Measurements from ENCODE around the gene ACO2. TPM values are rescaled to one million over a fixed set of nuclear protein-coding genes. Genes with fewer than 3 reads are reported as not detected.

ACO2 gene
- total RNA-seq, 1 experiment from 2014 or later: 105 TPM

- no TSS peak for BruUV-seq (replicated peaks)
- Mint-ChIP-seq H3K4me3 (ENCODE audit: unreplicated experiment) (no peak overlapping the region), H3K4me1 (ENCODE audit: insufficient read depth, unreplicated experiment) (peaks cover 22% of the 10 kb centered on the region), H3K36me3 (ENCODE audit: insufficient read depth, unreplicated experiment) (peaks cover 16% of the 10 kb centered on the region), H3K9me3 (ENCODE audit: unreplicated experiment) (no peaks in the 10 kb centered on the region), H3K27me3 (ENCODE audit: insufficient read depth, unreplicated experiment) (no peaks in the 10 kb centered on the region), H3K27ac (ENCODE audit: low read depth, unreplicated experiment) (no peak overlapping the region)
- POLR2A ChIA-PET: interaction anchor here (0.6 to 1.5 kb wide), 5 partner anchors 12 to 1044 kb away, joined by 3 to 4 read pairs (median 3); partner anchors contain the start of genes PHF5A and TOB2
- DNase-seq (ENCODE audit: unreplicated experiment): no peak
- intact Hi-C loops (cut with micrococcal nuclease): no loop called here
- TF ChIP-seq, protein P1, sequence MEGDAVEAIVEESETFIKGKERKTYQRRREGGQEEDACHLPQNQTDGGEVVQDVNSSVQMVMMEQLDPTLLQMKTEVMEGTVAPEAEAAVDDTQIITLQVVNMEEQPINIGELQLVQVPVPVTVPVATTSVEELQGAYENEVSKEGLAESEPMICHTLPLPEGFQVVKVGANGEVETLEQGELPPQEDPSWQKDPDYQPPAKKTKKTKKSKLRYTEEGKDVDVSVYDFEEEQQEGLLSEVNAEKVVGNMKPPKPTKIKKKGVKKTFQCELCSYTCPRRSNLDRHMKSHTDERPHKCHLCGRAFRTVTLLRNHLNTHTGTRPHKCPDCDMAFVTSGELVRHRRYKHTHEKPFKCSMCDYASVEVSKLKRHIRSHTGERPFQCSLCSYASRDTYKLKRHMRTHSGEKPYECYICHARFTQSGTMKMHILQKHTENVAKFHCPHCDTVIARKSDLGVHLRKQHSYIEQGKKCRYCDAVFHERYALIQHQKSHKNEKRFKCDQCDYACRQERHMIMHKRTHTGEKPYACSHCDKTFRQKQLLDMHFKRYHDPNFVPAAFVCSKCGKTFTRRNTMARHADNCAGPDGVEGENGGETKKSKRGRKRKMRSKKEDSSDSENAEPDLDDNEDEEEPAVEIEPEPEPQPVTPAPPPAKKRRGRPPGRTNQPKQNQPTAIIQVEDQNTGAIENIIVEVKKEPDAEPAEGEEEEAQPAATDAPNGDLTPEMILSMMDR (IDR thresholded peaks at IDR 0.05; ENCODE audit: unreplicated experiment): no peak
- CTCF ChIA-PET: interaction anchor here (0.8 to 1.5 kb wide), 3 partner anchors 26 to 88 kb away, joined by 3 to 5 read pairs (median 3); no protein-coding TSS in a partner anchor
Measured at GRCh38 chr22:41491374-41492100, 22.6 kb downstream of the ACO2 start.

- no TSS peak for BruUV-seq (replicated peaks)
- Mint-ChIP-seq H3K27ac (ENCODE audit: low read depth, unreplicated experiment) (no peak overlapping the region), H3K27me3 (ENCODE audit: insufficient read depth, unreplicated experiment) (no peaks in the 10 kb centered on the region), H3K9me3 (ENCODE audit: unreplicated experiment) (no peaks in the 10 kb centered on the region), H3K36me3 (ENCODE audit: insufficient read depth, unreplicated experiment) (peaks cover 63% of the 10 kb centered on the region), H3K4me1 (ENCODE audit: insufficient read depth, unreplicated experiment) (no peaks in the 10 kb centered on the region), H3K4me3 (ENCODE audit: unreplicated experiment) (no peak overlapping the region)
- DNase-seq (ENCODE audit: unreplicated experiment): no peak
- CTCF ChIA-PET: interaction anchor here (0.6 to 1.6 kb wide), 3 partner anchors 24 to 94 kb away, joined by 3 to 7 read pairs (median 3); no protein-coding TSS in a partner anchor
- TF ChIP-seq, protein P1 (IDR thresholded peaks at IDR 0.05; ENCODE audit: unreplicated experiment): no peak
- POLR2A ChIA-PET: interaction anchor here (0.8 to 1.3 kb wide), 3 partner anchors 30 to 118 kb away, joined by 3 to 5 read pairs (median 4); partner anchors contain the start of genes PHF5A and TOB2
- intact Hi-C loops (cut with micrococcal nuclease): no loop called here
Measured at GRCh38 chr22:41498303-41498835, 29.5 kb downstream of the ACO2 start.

- Mint-ChIP-seq H3K4me1 (ENCODE audit: insufficient read depth, unreplicated experiment) (peaks cover 7% of the 10 kb centered on the region), H3K36me3 (ENCODE audit: insufficient read depth, unreplicated experiment) (peaks cover 63% of the 10 kb centered on the region), H3K27ac (ENCODE audit: low read depth, unreplicated experiment) (peak overlapping the region; percentile 61), H3K9me3 (ENCODE audit: unreplicated experiment) (no peaks in the 10 kb centered on the region), H3K27me3 (ENCODE audit: insufficient read depth, unreplicated experiment) (no peaks in the 10 kb centered on the region), H3K4me3 (ENCODE audit: unreplicated experiment) (no peak overlapping the region)
- no TSS peak for BruUV-seq (replicated peaks)
- CTCF ChIA-PET: interaction anchor here (0.6 to 2.7 kb wide), 4 partner anchors 18 to 587 kb away, joined by 3 to 15 read pairs (median 5); no protein-coding TSS in a partner anchor
- TF ChIP-seq, protein P1 (IDR thresholded peaks at IDR 0.05; ENCODE audit: unreplicated experiment): no peak
- intact Hi-C loops (cut with micrococcal nuclease): no loop called here
- no peak for DNase-seq (ENCODE audit: unreplicated experiment)
- POLR2A ChIA-PET: interaction anchor here (0.6 to 1.3 kb wide), 5 partner anchors 11 to 53 kb away, joined by 3 to 5 read pairs (median 3); partner anchors contain the start of gene TOB2
Measured at GRCh38 chr22:41499624-41500280, 30.8 kb downstream of the ACO2 start.

- intact Hi-C loops (cut with micrococcal nuclease): no loop called here
- no peaks in the 10 kb centered on the region for H3K9me3 Mint-ChIP-seq (ENCODE audit: unreplicated experiment)
- ChIA-PET CTCF (interaction anchor here (0.6 to 2.7 kb wide), 3 partner anchors 17 to 137 kb away, joined by 3 to 15 read pairs (median 3); no protein-coding TSS in a partner anchor), POLR2A (interaction anchor here (0.6 to 0.7 kb wide), 2 partner anchors 11 to 167 kb away, joined by 3 to 4 read pairs; no protein-coding TSS in a partner anchor)
- TF ChIP-seq, protein P1 (IDR thresholded peaks at IDR 0.05; ENCODE audit: unreplicated experiment): no peak
- DNase-seq (ENCODE audit: unreplicated experiment): no peak
- peaks cover 61% of the 10 kb centered on the region for H3K36me3 Mint-ChIP-seq (ENCODE audit: insufficient read depth, unreplicated experiment)
- no peak overlapping the region for H3K4me3 Mint-ChIP-seq (ENCODE audit: unreplicated experiment)
- no TSS peak for BruUV-seq (replicated peaks)
- H3K27ac Mint-ChIP-seq (ENCODE audit: low read depth, unreplicated experiment): no peak overlapping the region
- peaks cover 8% of the 10 kb centered on the region for H3K4me1 Mint-ChIP-seq (ENCODE audit: insufficient read depth, unreplicated experiment)
- no peaks in the 10 kb centered on the region for H3K27me3 Mint-ChIP-seq (ENCODE audit: insufficient read depth, unreplicated experiment)
Measured at GRCh38 chr22:41500303-41500702, 31.4 kb downstream of the ACO2 start.

Measured in MCF 10A (cell line).